Measurements from ENCODE around the gene ADGRL3. TPM values are rescaled to one million over a fixed set of nuclear protein-coding genes. Genes with fewer than 3 reads are reported as not detected.

Gene ADGRL3
- total and polyA plus RNA-seq, 4 donors, result 0.07 to 1.7 (median 0.82) TPM

DNA sequence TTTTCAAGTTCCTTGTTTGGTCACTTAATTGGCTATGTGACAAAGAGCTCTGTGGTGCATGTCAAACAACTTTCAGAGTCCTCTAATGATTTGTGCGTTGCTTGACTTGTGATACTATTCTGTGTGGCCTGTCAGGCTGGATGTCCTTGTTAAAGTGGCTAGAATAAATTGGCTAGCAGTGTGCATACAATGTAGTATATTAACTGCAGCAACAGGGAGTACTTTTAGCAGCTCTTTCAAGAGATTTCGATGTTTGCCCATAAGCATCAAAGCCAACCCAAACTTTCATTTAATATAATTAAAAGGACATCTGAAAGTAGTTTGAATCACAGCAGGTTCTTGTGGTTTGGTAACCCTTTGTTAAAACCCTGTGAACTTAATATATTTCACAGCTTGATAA lies 718.9 kb downstream of the ADGRL3 start:
- Histone ChIP-seq H3K9me3 (ENCODE audit: control insufficient read depth in 4 of 4, low read length in 3 of 4) (no peaks in the 10 kb centered on the region), H3K27me3 (ENCODE audit: control insufficient read depth in 4 of 4, insufficient read depth in 4 of 4, low read length in 3 of 4) (peaks cover 0 to 9% (median 0%) of the 10 kb centered on the region in 4 donors), H3K27ac (ENCODE audit: low read depth in 1 of 2, low read length in 2 of 2) (no peak overlapping the region), H3K9ac (ENCODE audit: low read depth in 1 of 2, low read length in 2 of 2) (no peak overlapping the region), H3K4me3 (ENCODE audit: low read depth in 1 of 3, low read length in 3 of 3) (no peak overlapping the region), H3K36me3 (ENCODE audit: control insufficient read depth in 4 of 4, insufficient read depth in 3 of 4, low read depth in 1 of 4, low read length in 3 of 4) (no peaks in the 10 kb centered on the region), H3K4me1 (ENCODE audit: control insufficient read depth in 4 of 4, insufficient read depth in 4 of 4, low read length in 3 of 4) (no peaks in the 10 kb centered on the region)
- 53% methylated on average over 2 of the region's 2 CpGs for WGBS
- TF ChIP-seq, protein P1, sequence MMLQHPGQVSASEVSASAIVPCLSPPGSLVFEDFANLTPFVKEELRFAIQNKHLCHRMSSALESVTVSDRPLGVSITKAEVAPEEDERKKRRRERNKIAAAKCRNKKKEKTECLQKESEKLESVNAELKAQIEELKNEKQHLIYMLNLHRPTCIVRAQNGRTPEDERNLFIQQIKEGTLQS (IDR thresholded peaks at IDR 0.05), result no peak
- TF ChIP-seq SP1 (IDR thresholded peaks at IDR 0.05), result no peak
- TF ChIP-seq HNF4G (IDR thresholded peaks at IDR 0.05), result no peak
- no peak for TF ChIP-seq HNF4A (conservative IDR thresholded peaks at IDR 0.05)
- TF ChIP-seq FOXA2 (IDR thresholded peaks at IDR 0.05), result no peak
- TF ChIP-seq FOXA1 (IDR thresholded peaks at IDR 0.05), result no peak
- TF ChIP-seq EGR1 (IDR thresholded peaks at IDR 0.05; ENCODE audit: low read depth in 2 of 2), result no peak
- TF ChIP-seq, protein P2, sequence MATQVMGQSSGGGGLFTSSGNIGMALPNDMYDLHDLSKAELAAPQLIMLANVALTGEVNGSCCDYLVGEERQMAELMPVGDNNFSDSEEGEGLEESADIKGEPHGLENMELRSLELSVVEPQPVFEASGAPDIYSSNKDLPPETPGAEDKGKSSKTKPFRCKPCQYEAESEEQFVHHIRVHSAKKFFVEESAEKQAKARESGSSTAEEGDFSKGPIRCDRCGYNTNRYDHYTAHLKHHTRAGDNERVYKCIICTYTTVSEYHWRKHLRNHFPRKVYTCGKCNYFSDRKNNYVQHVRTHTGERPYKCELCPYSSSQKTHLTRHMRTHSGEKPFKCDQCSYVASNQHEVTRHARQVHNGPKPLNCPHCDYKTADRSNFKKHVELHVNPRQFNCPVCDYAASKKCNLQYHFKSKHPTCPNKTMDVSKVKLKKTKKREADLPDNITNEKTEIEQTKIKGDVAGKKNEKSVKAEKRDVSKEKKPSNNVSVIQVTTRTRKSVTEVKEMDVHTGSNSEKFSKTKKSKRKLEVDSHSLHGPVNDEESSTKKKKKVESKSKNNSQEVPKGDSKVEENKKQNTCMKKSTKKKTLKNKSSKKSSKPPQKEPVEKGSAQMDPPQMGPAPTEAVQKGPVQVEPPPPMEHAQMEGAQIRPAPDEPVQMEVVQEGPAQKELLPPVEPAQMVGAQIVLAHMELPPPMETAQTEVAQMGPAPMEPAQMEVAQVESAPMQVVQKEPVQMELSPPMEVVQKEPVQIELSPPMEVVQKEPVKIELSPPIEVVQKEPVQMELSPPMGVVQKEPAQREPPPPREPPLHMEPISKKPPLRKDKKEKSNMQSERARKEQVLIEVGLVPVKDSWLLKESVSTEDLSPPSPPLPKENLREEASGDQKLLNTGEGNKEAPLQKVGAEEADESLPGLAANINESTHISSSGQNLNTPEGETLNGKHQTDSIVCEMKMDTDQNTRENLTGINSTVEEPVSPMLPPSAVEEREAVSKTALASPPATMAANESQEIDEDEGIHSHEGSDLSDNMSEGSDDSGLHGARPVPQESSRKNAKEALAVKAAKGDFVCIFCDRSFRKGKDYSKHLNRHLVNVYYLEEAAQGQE (IDR thresholded peaks at IDR 0.05), result no peak
- no peak for TF ChIP-seq NR2F2 (IDR thresholded peaks at IDR 0.05)
- TF ChIP-seq, protein P3, sequence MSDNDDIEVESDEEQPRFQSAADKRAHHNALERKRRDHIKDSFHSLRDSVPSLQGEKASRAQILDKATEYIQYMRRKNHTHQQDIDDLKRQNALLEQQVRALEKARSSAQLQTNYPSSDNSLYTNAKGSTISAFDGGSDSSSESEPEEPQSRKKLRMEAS (IDR thresholded peaks at IDR 0.05), result no peak
- TF ChIP-seq RAD21 (IDR thresholded peaks at IDR 0.05), result no peak
- TF ChIP-seq YY1 (IDR thresholded peaks at IDR 0.05), result no peak
- TF ChIP-seq, protein P4, sequence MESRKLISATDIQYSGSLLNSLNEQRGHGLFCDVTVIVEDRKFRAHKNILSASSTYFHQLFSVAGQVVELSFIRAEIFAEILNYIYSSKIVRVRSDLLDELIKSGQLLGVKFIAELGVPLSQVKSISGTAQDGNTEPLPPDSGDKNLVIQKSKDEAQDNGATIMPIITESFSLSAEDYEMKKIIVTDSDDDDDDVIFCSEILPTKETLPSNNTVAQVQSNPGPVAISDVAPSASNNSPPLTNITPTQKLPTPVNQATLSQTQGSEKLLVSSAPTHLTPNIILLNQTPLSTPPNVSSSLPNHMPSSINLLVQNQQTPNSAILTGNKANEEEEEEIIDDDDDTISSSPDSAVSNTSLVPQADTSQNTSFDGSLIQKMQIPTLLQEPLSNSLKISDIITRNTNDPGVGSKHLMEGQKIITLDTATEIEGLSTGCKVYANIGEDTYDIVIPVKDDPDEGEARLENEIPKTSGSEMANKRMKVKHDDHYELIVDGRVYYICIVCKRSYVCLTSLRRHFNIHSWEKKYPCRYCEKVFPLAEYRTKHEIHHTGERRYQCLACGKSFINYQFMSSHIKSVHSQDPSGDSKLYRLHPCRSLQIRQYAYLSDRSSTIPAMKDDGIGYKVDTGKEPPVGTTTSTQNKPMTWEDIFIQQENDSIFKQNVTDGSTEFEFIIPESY (IDR thresholded peaks at IDR 0.05), result no peak
- no peak for TF ChIP-seq GABPA (IDR thresholded peaks at IDR 0.05 in 1 of 2, conservative IDR thresholded peaks at IDR 0.05 in 1 of 2)
- TF ChIP-seq JUND (IDR thresholded peaks at IDR 0.05), result no peak
- no peak for TF ChIP-seq TAF1 (conservative IDR thresholded peaks at IDR 0.05)
- TF ChIP-seq RXRA (IDR thresholded peaks at IDR 0.05), result no peak
- TF ChIP-seq, protein P5, sequence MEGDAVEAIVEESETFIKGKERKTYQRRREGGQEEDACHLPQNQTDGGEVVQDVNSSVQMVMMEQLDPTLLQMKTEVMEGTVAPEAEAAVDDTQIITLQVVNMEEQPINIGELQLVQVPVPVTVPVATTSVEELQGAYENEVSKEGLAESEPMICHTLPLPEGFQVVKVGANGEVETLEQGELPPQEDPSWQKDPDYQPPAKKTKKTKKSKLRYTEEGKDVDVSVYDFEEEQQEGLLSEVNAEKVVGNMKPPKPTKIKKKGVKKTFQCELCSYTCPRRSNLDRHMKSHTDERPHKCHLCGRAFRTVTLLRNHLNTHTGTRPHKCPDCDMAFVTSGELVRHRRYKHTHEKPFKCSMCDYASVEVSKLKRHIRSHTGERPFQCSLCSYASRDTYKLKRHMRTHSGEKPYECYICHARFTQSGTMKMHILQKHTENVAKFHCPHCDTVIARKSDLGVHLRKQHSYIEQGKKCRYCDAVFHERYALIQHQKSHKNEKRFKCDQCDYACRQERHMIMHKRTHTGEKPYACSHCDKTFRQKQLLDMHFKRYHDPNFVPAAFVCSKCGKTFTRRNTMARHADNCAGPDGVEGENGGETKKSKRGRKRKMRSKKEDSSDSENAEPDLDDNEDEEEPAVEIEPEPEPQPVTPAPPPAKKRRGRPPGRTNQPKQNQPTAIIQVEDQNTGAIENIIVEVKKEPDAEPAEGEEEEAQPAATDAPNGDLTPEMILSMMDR (IDR thresholded peaks at IDR 0.05; ENCODE audit: low read depth, low read length, missing input control), result no peak
- no peak for DNase-seq (ENCODE audit: low spot score)

Data from liver (tissue), 9 donors.